GM23338 (cell line): ENCODE data around the gene SEZ6. TPM values are rescaled to one million over a fixed set of nuclear protein-coding genes. Genes with fewer than 3 reads are reported as not detected.

Experiments
- ATAC-seq: fragments of 200-7000 bp; cut with Tn5 transposase; 3 replicates; pipeline ENCODE4 v1.9.1; 2020
- DNase-seq: peaks from one replicate; pipeline ENCODE4 v3.0.0-alpha.2; 2015; ENCODE audit warnings: low spot score
- H2AFZ ChIP-seq: fragments of 200-600 bp; sonication (generic); 2 replicates; pipeline ENCODE4 v1.8.0; 2016; ENCODE audit warnings: antibody characterized with exemption, mild to moderate bottlenecking, moderate library complexity
- H3F3A ChIP-seq: fragments of 200-600 bp; sonication (generic); replicated peaks from 2 replicates; pipeline ENCODE4 v1.8.0; 2017; ENCODE audit warnings: antibody characterized with exemption, mixed run types, low read depth
- H3K27ac ChIP-seq: fragments of 200-600 bp; sonication (generic); 2 replicates; pipeline ENCODE4 v1.6.1; 2016; ENCODE audit warnings: low read depth
- H3K27me3 ChIP-seq: fragments of 200-600 bp; sonication (generic); 2 replicates; pipeline ENCODE4 v1.8.0; 2016; ENCODE audit warnings: mild to moderate bottlenecking, mixed run types, moderate library complexity; ENCODE audit not compliant: insufficient read depth
- H3K36me3 ChIP-seq: fragments of 200-600 bp; sonication (generic); 2 replicates; pipeline ENCODE4 v1.8.0; 2016; ENCODE audit warnings: mild to moderate bottlenecking; ENCODE audit not compliant: insufficient read depth
- H3K4me1 ChIP-seq: fragments of 200-600 bp; sonication (generic); 2 replicates; pipeline ENCODE4 v1.8.0; 2016; ENCODE audit warnings: mild to moderate bottlenecking, moderate library complexity; ENCODE audit not compliant: insufficient read depth
- H3K4me2 ChIP-seq: fragments of 200-600 bp; sonication (generic); 2 replicates; pipeline ENCODE4 v1.7.1; 2017; ENCODE audit warnings: mixed run types
- H3K4me3 ChIP-seq: fragments of 200-600 bp; sonication (generic); 2 replicates; pipeline ENCODE4 v1.6.1; 2016; ENCODE audit warnings: mixed run types
- H3K79me2 ChIP-seq: fragments of 200-600 bp; sonication (generic); replicated peaks from 2 replicates; pipeline ENCODE4 v1.8.0; 2017; ENCODE audit warnings: mild to moderate bottlenecking; ENCODE audit not compliant: insufficient read depth
- H3K9me2 ChIP-seq: fragments of 200-600 bp; sonication (generic); 2 replicates; pipeline ENCODE4 v1.8.0; 2017; ENCODE audit not compliant: insufficient read depth
- H4K20me1 ChIP-seq: fragments of 200-600 bp; sonication (generic); replicated peaks from 2 replicates; pipeline ENCODE4 v1.8.0; 2017; ENCODE audit warnings: mild to moderate bottlenecking; ENCODE audit not compliant: insufficient read depth
- H3K27ac Mint-ChIP-seq: 2 replicates; pipeline ENCODE4 v1.8.0; 2020; ENCODE audit warnings: inconsistent platforms, mild to moderate bottlenecking, moderate library complexity, mixed read lengths
- H3K27me3 Mint-ChIP-seq: 3 replicates; pipeline ENCODE4 v1.8.0; 2022; ENCODE audit warnings: low read depth, mild to moderate bottlenecking, moderate library complexity, mixed read lengths, inconsistent platforms; ENCODE audit not compliant: insufficient read depth, poor library complexity
- H3K36me3 Mint-ChIP-seq: 3 replicates; pipeline ENCODE4 v1.8.0; 2021; ENCODE audit warnings: low read depth, mild to moderate bottlenecking, inconsistent platforms, moderate library complexity, mixed read lengths
- H3K4me1 Mint-ChIP-seq: 3 replicates; pipeline ENCODE4 v1.8.0; 2020; ENCODE audit warnings: mild to moderate bottlenecking, inconsistent platforms, mixed read lengths
- H3K4me3 Mint-ChIP-seq: 3 replicates; pipeline ENCODE4 v1.8.0; 2021; ENCODE audit warnings: moderate library complexity, mild to moderate bottlenecking, inconsistent platforms, mixed read lengths
- H3K9me3 Mint-ChIP-seq: 3 replicates; pipeline ENCODE4 v1.8.0; 2020; ENCODE audit warnings: moderate library complexity, mild to moderate bottlenecking, inconsistent platforms, mixed read lengths
- ZNF114 ChIP-seq: fragments of 250-450 bp; sonication (Bioruptor Pico); IDR thresholded peaks from 2 replicates; pipeline ENCODE4 v1.5.0; 2020; ENCODE audit warnings: mild to moderate bottlenecking, moderate library complexity
- polyA plus RNA-seq: library from polyadenylated mRNA; unstranded; fragments of >200 nt; fragmentation: Nextera tagmentation; extraction: Ambion mirVana; gene quantifications from 2 replicates; pipeline ENCODE4 v1.2.1, GENCODE V29; 2016
- total RNA-seq: library from RNA; depleted of rRNA; stranded (reverse); fragments of >200 nt; shearing (Covaris generic); gene quantifications from 2 replicates; pipeline ENCODE4 v1.2.3, GENCODE V29; 2014; rRNA removed
- TF ChIP-seq, protein P1 (sequence below), 2 experiments: fragments of 200-600 bp in 1 of 2; sonication (generic) in 1 of 2; conservative IDR thresholded peaks; 2 replicates each; pipeline versions ENCODE4 v1.5.1 to v1.6.1; 2016 to 2017; ENCODE audit warnings: antibody characterized with exemption in 2 of 2, low read depth in 2 of 2, mild to moderate bottlenecking in 2 of 2, moderate library complexity in 1 of 2
- TF ChIP-seq, protein P2 (sequence below): IDR thresholded peaks from one replicate; pipeline ENCODE4 v1.6.1; 2018; ENCODE audit warnings: antibody characterized with exemption; ENCODE audit not compliant: unreplicated experiment
- TF ChIP-seq, protein P3 (sequence below): IDR thresholded peaks from 2 replicates; pipeline ENCODE4 v1.6.1; 2016; ENCODE audit warnings: antibody characterized with exemption

The SEZ6 gene
- total and polyA plus RNA-seq, 2 experiments from 2014 or later: 1.0 to 6.5 TPM

DNA sequence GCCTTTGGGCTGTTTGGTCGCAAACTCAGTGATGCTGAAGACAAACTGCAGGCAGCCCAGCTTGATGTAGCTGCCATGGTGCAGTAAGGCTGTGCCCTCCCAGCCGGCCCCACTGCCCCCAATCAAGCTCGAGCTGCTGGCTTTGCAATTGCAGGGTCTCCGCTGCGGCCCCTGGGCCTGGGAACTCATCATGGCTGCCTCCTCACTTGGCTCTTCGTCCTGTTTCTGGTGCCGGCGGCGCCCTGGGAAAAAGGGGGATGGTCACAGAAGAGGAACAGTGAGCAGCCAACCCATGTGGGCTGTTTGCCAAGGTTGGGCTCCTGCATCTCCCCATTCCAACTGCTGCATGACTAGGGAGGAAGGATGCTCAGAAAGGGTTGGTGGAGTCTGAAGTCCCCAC, 99.6 kb downstream of the SEZ6 start:
- Histone ChIP-seq H4K20me1 (peaks cover 20% of the 10 kb centered on the region), H3K27me3 (no peaks in the 10 kb centered on the region), H3F3A (peaks cover 61% of the 10 kb centered on the region), H3K79me2 (peaks cover 9% of the 10 kb centered on the region; the same call in 1 of the 2 replicates), H3K27ac (0 out of 2 replicates have a peak overlapping the region, but pooled peaks have one; percentile 42), H3K4me3 (no peak overlapping the region), H3K4me2 (no peak overlapping the region), H3K4me1 (peaks cover 38% of the 10 kb centered on the region), H2AFZ (no peak overlapping the region), H3K36me3 (peaks cover 45% of the 10 kb centered on the region), H3K9me2 (no peaks in the 10 kb centered on the region)
- H3K27ac Mint-ChIP-seq: peak overlapping the region; percentile 57; the same call in 1 of the 2 replicates
- peaks cover 34% of the 10 kb centered on the region for H3K27me3 Mint-ChIP-seq
- DNase-seq (no peak), ATAC-seq (no peak)
- peaks cover 66% of the 10 kb centered on the region for H3K4me1 Mint-ChIP-seq
- TF ChIP-seq, protein P1, sequence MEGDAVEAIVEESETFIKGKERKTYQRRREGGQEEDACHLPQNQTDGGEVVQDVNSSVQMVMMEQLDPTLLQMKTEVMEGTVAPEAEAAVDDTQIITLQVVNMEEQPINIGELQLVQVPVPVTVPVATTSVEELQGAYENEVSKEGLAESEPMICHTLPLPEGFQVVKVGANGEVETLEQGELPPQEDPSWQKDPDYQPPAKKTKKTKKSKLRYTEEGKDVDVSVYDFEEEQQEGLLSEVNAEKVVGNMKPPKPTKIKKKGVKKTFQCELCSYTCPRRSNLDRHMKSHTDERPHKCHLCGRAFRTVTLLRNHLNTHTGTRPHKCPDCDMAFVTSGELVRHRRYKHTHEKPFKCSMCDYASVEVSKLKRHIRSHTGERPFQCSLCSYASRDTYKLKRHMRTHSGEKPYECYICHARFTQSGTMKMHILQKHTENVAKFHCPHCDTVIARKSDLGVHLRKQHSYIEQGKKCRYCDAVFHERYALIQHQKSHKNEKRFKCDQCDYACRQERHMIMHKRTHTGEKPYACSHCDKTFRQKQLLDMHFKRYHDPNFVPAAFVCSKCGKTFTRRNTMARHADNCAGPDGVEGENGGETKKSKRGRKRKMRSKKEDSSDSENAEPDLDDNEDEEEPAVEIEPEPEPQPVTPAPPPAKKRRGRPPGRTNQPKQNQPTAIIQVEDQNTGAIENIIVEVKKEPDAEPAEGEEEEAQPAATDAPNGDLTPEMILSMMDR (conservative IDR thresholded peaks at IDR 0.05; ENCODE audit: low read depth in 2 of 2): no peak
- TF ChIP-seq ZNF114 (CRISPR knock-in tag): no peak
- TF ChIP-seq, protein P2, sequence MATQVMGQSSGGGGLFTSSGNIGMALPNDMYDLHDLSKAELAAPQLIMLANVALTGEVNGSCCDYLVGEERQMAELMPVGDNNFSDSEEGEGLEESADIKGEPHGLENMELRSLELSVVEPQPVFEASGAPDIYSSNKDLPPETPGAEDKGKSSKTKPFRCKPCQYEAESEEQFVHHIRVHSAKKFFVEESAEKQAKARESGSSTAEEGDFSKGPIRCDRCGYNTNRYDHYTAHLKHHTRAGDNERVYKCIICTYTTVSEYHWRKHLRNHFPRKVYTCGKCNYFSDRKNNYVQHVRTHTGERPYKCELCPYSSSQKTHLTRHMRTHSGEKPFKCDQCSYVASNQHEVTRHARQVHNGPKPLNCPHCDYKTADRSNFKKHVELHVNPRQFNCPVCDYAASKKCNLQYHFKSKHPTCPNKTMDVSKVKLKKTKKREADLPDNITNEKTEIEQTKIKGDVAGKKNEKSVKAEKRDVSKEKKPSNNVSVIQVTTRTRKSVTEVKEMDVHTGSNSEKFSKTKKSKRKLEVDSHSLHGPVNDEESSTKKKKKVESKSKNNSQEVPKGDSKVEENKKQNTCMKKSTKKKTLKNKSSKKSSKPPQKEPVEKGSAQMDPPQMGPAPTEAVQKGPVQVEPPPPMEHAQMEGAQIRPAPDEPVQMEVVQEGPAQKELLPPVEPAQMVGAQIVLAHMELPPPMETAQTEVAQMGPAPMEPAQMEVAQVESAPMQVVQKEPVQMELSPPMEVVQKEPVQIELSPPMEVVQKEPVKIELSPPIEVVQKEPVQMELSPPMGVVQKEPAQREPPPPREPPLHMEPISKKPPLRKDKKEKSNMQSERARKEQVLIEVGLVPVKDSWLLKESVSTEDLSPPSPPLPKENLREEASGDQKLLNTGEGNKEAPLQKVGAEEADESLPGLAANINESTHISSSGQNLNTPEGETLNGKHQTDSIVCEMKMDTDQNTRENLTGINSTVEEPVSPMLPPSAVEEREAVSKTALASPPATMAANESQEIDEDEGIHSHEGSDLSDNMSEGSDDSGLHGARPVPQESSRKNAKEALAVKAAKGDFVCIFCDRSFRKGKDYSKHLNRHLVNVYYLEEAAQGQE: no peak
- TF ChIP-seq, protein P3, sequence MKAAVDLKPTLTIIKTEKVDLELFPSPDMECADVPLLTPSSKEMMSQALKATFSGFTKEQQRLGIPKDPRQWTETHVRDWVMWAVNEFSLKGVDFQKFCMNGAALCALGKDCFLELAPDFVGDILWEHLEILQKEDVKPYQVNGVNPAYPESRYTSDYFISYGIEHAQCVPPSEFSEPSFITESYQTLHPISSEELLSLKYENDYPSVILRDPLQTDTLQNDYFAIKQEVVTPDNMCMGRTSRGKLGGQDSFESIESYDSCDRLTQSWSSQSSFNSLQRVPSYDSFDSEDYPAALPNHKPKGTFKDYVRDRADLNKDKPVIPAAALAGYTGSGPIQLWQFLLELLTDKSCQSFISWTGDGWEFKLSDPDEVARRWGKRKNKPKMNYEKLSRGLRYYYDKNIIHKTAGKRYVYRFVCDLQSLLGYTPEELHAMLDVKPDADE: no peak
- H3K9me3 Mint-ChIP-seq: no peaks in the 10 kb centered on the region; the same call in 2 of the 3 replicates
- H3K36me3 Mint-ChIP-seq: peaks cover 64% of the 10 kb centered on the region
- H3K4me3 Mint-ChIP-seq: no peak overlapping the region

Other genes with a start within 250 kb of the SEZ6 start
- 78.5 and 87.3 TPM in 2 replicates for gene FAM222B, start 163.2 kb downstream of the SEZ6 start, total RNA-seq
- 61.8 and 63.7 TPM in 2 replicates for gene FAM222B, start 163.2 kb downstream of the SEZ6 start, polyA plus RNA-seq
- 118 and 121 TPM in 2 replicates for gene ERAL1, start 151.0 kb downstream of the SEZ6 start, total RNA-seq
- gene ERAL1, start 151.0 kb downstream of the SEZ6 start, polyA plus RNA-seq: 77.1 and 77.5 TPM in 2 replicates
- 66.1 and 66.3 TPM in 2 replicates for gene FLOT2, start 108.3 kb downstream of the SEZ6 start, total RNA-seq
- 49.8 and 51.0 TPM in 2 replicates for gene FLOT2, start 108.3 kb downstream of the SEZ6 start, polyA plus RNA-seq
- gene DHRS13, start 103.0 kb downstream of the SEZ6 start, total RNA-seq: 31.3 and 34.2 TPM in 2 replicates
- gene DHRS13, start 103.0 kb downstream of the SEZ6 start, polyA plus RNA-seq: 5.4 and 7.0 TPM in 2 replicates
- gene PHF12, start 54.5 kb downstream of the SEZ6 start, total RNA-seq: 41.0 and 45.4 TPM in 2 replicates
- 19.7 and 20.8 TPM in 2 replicates for gene PHF12, start 54.5 kb downstream of the SEZ6 start, polyA plus RNA-seq
- gene PIPOX, start 37.1 kb upstream of the SEZ6 start, total RNA-seq: 34.6 and 42.8 TPM in 2 replicates
- gene PIPOX, start 37.1 kb upstream of the SEZ6 start, polyA plus RNA-seq: 22.2 and 22.6 TPM in 2 replicates
- 23.9 and 37.5 TPM in 2 replicates for gene MYO18A, start 174.4 kb upstream of the SEZ6 start, total RNA-seq
- gene MYO18A, start 174.4 kb upstream of the SEZ6 start, polyA plus RNA-seq: 16.7 and 18.3 TPM in 2 replicates
- not detected in 2 replicates for gene CRYBA1, start 240.8 kb upstream of the SEZ6 start, total RNA-seq
- not detected in 2 replicates for gene CRYBA1, start 240.8 kb upstream of the SEZ6 start, polyA plus RNA-seq